Heart left ventricle (tissue), 16 donors: ENCODE data around the gene WWOX. TPM values are rescaled to one million over a fixed set of nuclear protein-coding genes. Genes with fewer than 3 reads are reported as not detected.

Experiments
- ATAC-seq, 4 donors: fragments of 200-7000 bp; cut with Tn5 transposase; one replicate each; pipeline ENCODE4 v1.9.1; 2020 to 2022; ENCODE audit warnings: moderate library complexity in 4 of 4, mild to moderate bottlenecking in 3 of 4, moderate number of reproducible peaks in 1 of 4
- DNase-seq, 5 donors: peaks; one replicate each; pipeline ENCODE4 v3.0.0-alpha.2; 2020
- H3K27ac ChIP-seq, 12 donors: fragments of 200-600 bp; sonication (generic) in 4 of 12; one replicate each; pipeline versions ENCODE4 v1.5.0 to v1.8.0; 2016 to 2022; ENCODE audit warnings: mild to moderate bottlenecking in 2 of 12
- H3K27me3 ChIP-seq, 9 donors: fragments of 200-600 bp; sonication (generic) in 2 of 9; one replicate each; pipeline versions ENCODE4 v1.5.1 to v1.8.0; 2016 to 2022; ENCODE audit warnings: mild to moderate bottlenecking in 3 of 9
- H3K36me3 ChIP-seq, 9 donors: fragments of 200-600 bp; sonication (generic) in 2 of 9; one replicate each; pipeline versions ENCODE4 v1.5.0 to v1.8.0; 2018 to 2022; ENCODE audit warnings: mild to moderate bottlenecking in 2 of 9
- H3K4me1 ChIP-seq, 12 donors: fragments of 200-600 bp; sonication (generic) in 4 of 12; one replicate each; pipeline versions ENCODE4 v1.5.0 to v1.8.0; 2016 to 2022; ENCODE audit warnings: mild to moderate bottlenecking in 3 of 12
- H3K4me3 ChIP-seq, 12 donors: fragments of 200-600 bp; sonication (generic) in 4 of 12; one replicate each; pipeline versions ENCODE4 v1.5.0 to v1.8.0; 2017 to 2022; ENCODE audit warnings: mild to moderate bottlenecking in 9 of 12, moderate library complexity in 4 of 12
- H3K9me3 ChIP-seq, 12 donors: fragments of 200-600 bp; sonication (generic) in 4 of 12; one replicate each; pipeline versions ENCODE4 v1.5.0 to v1.8.0; 2016 to 2022; ENCODE audit warnings: mild to moderate bottlenecking in 1 of 12
- POLR2A ChIP-seq, 2 donors: fragments of 450-650 bp; IDR thresholded peaks; one replicate each; pipeline ENCODE4 v1.6.1; 2017; ENCODE audit warnings: antibody characterized with exemption in 2 of 2, mild to moderate bottlenecking in 2 of 2, moderate library complexity in 2 of 2
- WGBS, 4 donors: extraction: QIAGEN DNeasy Blood & Tissue Kit in 2 of 4; methylation state at CpG; one replicate each; pipeline versions ENCODE4 v1.1.5 to v1.1.7; 2013 to 2018; 5-methylcytosine and 5-hydroxymethylcytosine counted together
- intact Hi-C, 10 donors: fragments of 100-400 bp; cut with DNase I; formaldehyde crosslinking; loops; one replicate each; pipeline versions ENCODE4 v1.11.1 to v1.14.2; 2022
- polyA plus RNA-seq, 2 donors: library from polyadenylated mRNA; stranded (reverse); fragments of 200-250 nt; gene quantifications; one replicate each; pipeline ENCODE4 v1.2.3, GENCODE V29; 2013
- total RNA-seq, 9 donors: library from RNA; depleted of rRNA in 2 of 9; stranded (reverse); fragments of >200 nt in 2 of 9; fragmentation: NEBNext Ultra II Directional in 3 of 9; extraction: Animal tissue kit (Norgen Biotek cat#: 25700) in 3 of 9; gene quantifications; one replicate each; pipeline versions ENCODE4 v1.1.0 to v1.2.4, GENCODE V29; 2016 to 2023
- TF ChIP-seq, protein P1 (sequence below), 12 donors: fragments of 200-600 bp; sonication (generic) in 4 of 12; IDR thresholded peaks; one replicate each; pipeline versions ENCODE4 v1.5.0 to v1.8.0; 2018 to 2022; ENCODE audit warnings: antibody characterized with exemption in 12 of 12, mild to moderate bottlenecking in 5 of 12
- donor health status: ischemic (EF 13 %, LVEDD 7.1; RV severe dilation, severe dysfunction).
- donor health status: healthy with polysubstance abuse.
- donor health status: DM: no; HTN: yes; CAD: no.
- donor health status: DM: no; HTN: no; CAD: no.
- donor health status: ischemic (EF 25% LVEDD 6.9; RV normal size, moderate dysfunction).
- donor health status: ischemic (EF 25% LVEDD 5.7; RV mildly dilated, moderate dysfunction).
- donor health status: healthy.
- donor health status: DM: yes; HTN: yes; CAD: no.
- donor health status: ischemic (EF 35%, LVEDD 5.7; RV mildly dilated, moderate dysfunction).
- donor health status: nonischemic (EF 11% LVEDD 7.7; RV severe dilation, severe dysfunction).
- donor health status: DM: yes; HTN: yes; CAD: no.
- donor health status: PGD.
- donor health status: ischemic (EF 29% LVEDD 5.4; RV normal size, mild dysfunction).
- donor health status: nonischemic (EF 23%, LVEDD 6.1; RV moderate dilation, normal function).

The WWOX gene
- total and polyA plus RNA-seq, 11 donors: 4.3 to 18.3 (median 9.1) TPM

DNA sequence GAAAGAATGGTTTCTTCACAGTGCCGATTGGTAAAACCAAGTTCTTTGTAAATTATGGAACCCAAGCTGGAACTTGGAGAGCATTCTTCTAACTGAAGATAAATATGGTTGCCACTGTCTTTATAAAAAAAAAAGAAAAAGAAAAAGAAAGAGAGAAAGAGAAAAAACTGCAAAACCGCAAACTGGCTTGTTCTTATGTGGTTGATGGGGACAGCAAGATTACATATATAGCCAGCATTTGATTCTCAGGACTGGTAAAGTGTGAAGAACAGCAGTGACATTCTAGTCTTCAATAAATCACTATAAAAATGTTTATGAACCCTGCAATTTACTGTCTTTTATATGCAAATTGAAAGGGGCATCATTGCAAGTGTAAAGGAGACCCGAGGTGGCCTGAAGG is 896.0 kb downstream of the WWOX start:
- no peak overlapping the region for H3K27ac ChIP-seq
- intact Hi-C loops: no loop called here
- no peaks in the 10 kb centered on the region for H3K9me3 ChIP-seq

DNA sequence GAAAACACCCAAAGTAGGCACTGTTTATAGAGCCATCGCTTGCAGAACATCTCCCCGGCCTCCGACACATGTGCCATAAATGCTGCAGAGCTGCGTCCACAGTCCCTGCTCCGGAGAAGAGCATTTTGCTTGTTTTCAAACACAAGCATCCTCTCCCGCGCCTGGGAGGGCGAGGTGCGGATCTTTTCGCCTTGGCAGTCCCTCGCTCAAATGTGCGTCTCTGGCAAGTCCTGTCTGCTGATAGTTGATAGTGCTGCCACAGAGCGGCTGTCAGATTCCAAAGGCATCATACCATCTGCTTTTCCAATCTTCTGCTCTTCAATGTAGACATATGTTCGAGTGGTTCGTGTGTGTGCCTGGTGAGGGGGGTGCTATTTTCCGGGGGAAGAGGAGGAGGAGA is 897.3 kb downstream of the WWOX start:
- Histone ChIP-seq H3K36me3 (no peaks in the 10 kb centered on the region), H3K4me3 (no peak overlapping the region), H3K27me3 (peaks cover 0 to 8% (median 0%) of the 10 kb centered on the region in 9 donors), H3K9me3 (no peaks in the 10 kb centered on the region), H3K27ac (no peak overlapping the region), H3K4me1 (no peaks in the 10 kb centered on the region)
- TF ChIP-seq, protein P1, sequence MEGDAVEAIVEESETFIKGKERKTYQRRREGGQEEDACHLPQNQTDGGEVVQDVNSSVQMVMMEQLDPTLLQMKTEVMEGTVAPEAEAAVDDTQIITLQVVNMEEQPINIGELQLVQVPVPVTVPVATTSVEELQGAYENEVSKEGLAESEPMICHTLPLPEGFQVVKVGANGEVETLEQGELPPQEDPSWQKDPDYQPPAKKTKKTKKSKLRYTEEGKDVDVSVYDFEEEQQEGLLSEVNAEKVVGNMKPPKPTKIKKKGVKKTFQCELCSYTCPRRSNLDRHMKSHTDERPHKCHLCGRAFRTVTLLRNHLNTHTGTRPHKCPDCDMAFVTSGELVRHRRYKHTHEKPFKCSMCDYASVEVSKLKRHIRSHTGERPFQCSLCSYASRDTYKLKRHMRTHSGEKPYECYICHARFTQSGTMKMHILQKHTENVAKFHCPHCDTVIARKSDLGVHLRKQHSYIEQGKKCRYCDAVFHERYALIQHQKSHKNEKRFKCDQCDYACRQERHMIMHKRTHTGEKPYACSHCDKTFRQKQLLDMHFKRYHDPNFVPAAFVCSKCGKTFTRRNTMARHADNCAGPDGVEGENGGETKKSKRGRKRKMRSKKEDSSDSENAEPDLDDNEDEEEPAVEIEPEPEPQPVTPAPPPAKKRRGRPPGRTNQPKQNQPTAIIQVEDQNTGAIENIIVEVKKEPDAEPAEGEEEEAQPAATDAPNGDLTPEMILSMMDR (IDR thresholded peaks at IDR 0.05): no peak
- TF ChIP-seq POLR2A (IDR thresholded peaks at IDR 0.05): no peak
- DNase-seq (no peak), ATAC-seq (no peak)
- intact Hi-C loops: no loop called here
- WGBS, 4 donors: 45 to 60% (median 57%) methylated on average over 16 of the region's 16 CpGs

More for the DNA sequence above, 896.0 kb downstream of the WWOX start:
- Histone ChIP-seq H3K27me3 (peaks cover 0 to 8% (median 0%) of the 10 kb centered on the region in 9 donors), H3K4me1 (no peaks in the 10 kb centered on the region), H3K36me3 (no peaks in the 10 kb centered on the region), H3K4me3 (no peak overlapping the region)
- 81 to 90% (median 85%) methylated on average over 3 of the region's 3 CpGs for WGBS, 4 donors
- no peak for TF ChIP-seq POLR2A (IDR thresholded peaks at IDR 0.05)
- TF ChIP-seq, protein P1 (IDR thresholded peaks at IDR 0.05): no peak
- DNase-seq (no peak), ATAC-seq (no peak)

DNA sequence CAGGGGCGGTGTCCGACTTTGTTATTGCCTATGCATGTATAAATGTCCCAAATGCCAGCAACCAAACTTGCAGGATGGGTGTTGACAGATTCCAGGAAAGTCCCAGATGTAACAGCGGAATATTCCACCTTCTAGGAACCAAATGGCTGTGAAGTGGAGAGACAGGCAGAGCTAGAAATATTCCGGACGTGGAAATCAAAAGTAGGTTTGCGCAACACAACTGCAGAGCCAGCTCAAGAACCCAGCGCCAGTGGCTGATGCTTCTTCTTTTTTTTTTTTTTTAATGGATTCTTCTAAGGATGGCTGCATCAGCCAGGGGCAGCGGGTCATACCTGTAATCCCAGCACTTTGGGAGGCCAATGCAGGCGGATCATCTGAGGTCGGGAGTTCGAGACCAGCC is 899.4 kb downstream of the WWOX start:
- peaks cover 0 to 8% (median 0%) of the 10 kb centered on the region in 9 donors for H3K27me3 ChIP-seq
- H3K36me3 ChIP-seq: no peaks in the 10 kb centered on the region
- ATAC-seq: no peak
- no peaks in the 10 kb centered on the region for H3K9me3 ChIP-seq
- intact Hi-C loops: no loop called here
- no peak overlapping the region for H3K27ac ChIP-seq
- WGBS, 4 donors: 78 to 90% (median 85%) methylated on average over 11 of the region's 11 CpGs
- TF ChIP-seq POLR2A (IDR thresholded peaks at IDR 0.05): no peak
- TF ChIP-seq, protein P1 (IDR thresholded peaks at IDR 0.05): no peak
- no peak for DNase-seq
- no peaks in the 10 kb centered on the region for H3K4me1 ChIP-seq
- H3K4me3 ChIP-seq: no peak overlapping the region

DNA sequence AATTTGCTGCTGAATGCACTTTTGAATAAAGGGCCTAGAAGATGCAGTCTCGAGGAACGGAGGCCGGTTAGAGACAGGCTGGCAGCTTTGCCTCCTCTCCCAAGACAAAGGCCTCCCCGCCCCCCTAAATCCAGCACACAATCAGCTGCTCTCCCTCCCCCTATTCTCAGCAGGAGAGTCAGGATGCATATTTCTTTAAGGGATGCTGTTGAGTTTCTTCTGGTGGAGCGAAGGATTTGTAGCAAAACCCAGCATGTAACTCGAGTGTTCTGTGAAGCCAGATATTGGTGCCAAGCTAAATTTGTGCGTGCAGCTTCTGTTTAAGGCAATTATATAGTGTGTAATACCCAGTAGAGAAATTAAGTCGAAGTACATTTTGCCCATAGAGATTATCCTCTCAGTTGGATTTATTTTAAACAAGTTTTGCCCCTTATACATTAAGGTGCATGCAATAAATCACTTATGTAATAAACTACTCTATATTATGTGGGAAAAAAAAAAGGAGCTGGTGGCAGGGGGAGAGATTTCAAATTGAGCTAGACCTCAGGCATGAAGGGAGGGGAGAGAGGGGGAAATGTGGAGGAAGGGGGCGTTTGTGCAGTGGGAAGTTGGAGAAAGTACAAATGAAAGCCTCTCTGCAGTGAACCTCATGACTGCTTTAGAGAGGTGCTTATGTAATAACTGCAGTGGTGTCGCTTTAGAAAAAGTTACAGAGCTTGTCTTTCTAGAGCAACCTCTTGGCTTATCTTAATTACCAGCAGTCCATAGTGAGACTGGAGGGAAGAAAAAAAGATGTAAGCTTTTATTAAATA is 901.9 kb downstream of the WWOX start:
- Histone ChIP-seq H3K27me3 (peaks cover 0 to 14% (median 0%) of the 10 kb centered on the region in 9 donors), H3K4me1 (no peaks in the 10 kb centered on the region), H3K36me3 (no peaks in the 10 kb centered on the region), H3K27ac (no peak overlapping the region), H3K4me3 (no peak overlapping the region), H3K9me3 (no peaks in the 10 kb centered on the region)
- ATAC-seq (no peak), DNase-seq (no peak)
- intact Hi-C loops: no loop called here
- TF ChIP-seq, protein P1 (IDR thresholded peaks at IDR 0.05): no peak
- TF ChIP-seq POLR2A (IDR thresholded peaks at IDR 0.05): no peak
- 56 to 61% (median 59%) methylated on average over 10 of the region's 10 CpGs for WGBS, 4 donors
